ENCODE measurements around the gene DNAH8.

Gene DNAH8

DNA sequence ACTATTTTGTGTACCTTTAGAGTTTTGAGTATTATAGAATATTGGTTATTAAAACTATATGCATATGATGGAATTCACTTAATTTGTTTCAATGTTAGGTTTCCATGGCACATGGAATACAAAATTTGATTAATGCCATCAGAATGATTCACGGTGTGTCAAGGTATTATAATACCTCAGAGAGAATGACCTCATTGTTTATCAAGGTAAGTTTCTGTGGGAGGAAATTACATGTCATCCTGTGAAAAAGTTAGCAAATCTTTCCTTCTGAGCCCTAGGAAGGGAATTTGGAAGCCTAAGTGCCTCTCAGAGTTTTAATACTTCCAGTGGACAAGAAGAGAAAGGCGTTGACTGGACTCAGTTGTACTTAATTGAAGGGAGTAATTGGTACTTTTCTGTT, 40.8 kb downstream of the DNAH8 start:
- Histone ChIP-seq H3K36me3 (replicated peaks; ENCODE audit: low read depth, low read length) (no peaks in the 10 kb centered on the region), H3K4me2 (ENCODE audit: low read length) (no peak overlapping the region), H3K9ac (ENCODE audit: low read length) (no peak overlapping the region), H2AFZ (ENCODE audit: low read depth, low read length) (no peak overlapping the region), H3K9me3 (ENCODE audit: insufficient read depth, low read length) (no peaks in the 10 kb centered on the region), H3K27ac (ENCODE audit: low read length) (no peak overlapping the region), H4K20me1 (ENCODE audit: insufficient read depth, low read length) (no peaks in the 10 kb centered on the region), H3K79me2 (ENCODE audit: low read length) (no peaks in the 10 kb centered on the region), H3K4me3 (ENCODE audit: low read length) (no peak overlapping the region), H3K4me1 (ENCODE audit: low read length) (no peaks in the 10 kb centered on the region), H3K27me3 (ENCODE audit: low read depth, low read length) (no peaks in the 10 kb centered on the region)
- no peak for TF ChIP-seq EZH2phosphoT487 (IDR thresholded peaks at IDR 0.05; ENCODE audit: low read depth)
- TF ChIP-seq, protein P1, sequence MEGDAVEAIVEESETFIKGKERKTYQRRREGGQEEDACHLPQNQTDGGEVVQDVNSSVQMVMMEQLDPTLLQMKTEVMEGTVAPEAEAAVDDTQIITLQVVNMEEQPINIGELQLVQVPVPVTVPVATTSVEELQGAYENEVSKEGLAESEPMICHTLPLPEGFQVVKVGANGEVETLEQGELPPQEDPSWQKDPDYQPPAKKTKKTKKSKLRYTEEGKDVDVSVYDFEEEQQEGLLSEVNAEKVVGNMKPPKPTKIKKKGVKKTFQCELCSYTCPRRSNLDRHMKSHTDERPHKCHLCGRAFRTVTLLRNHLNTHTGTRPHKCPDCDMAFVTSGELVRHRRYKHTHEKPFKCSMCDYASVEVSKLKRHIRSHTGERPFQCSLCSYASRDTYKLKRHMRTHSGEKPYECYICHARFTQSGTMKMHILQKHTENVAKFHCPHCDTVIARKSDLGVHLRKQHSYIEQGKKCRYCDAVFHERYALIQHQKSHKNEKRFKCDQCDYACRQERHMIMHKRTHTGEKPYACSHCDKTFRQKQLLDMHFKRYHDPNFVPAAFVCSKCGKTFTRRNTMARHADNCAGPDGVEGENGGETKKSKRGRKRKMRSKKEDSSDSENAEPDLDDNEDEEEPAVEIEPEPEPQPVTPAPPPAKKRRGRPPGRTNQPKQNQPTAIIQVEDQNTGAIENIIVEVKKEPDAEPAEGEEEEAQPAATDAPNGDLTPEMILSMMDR (IDR thresholded peaks at IDR 0.05; ENCODE audit: low read depth, low read length) = no peak

DNA sequence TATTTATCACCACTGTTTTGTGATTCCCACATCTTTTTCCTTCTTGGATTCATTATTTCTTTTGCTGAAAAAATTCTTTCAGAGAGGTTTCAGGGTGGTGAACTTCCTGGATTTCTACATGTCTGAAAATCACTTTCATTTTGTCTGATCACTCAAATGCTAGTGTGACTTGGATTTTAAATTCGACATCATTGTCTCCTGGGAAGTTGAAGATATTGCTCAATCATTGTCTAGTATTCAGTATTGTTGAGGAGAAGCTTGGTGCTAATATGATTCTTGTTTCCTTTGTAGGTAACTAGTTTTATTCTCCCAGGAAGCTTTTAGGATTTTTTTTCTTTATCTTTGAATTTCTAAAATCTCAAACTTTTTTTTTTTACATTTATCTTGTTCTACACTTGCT, 45.0 kb downstream of the DNAH8 start:
- Histone ChIP-seq H3K9me3 (ENCODE audit: insufficient read depth, low read length) (no peaks in the 10 kb centered on the region), H4K20me1 (ENCODE audit: insufficient read depth, low read length) (no peaks in the 10 kb centered on the region), H3K27me3 (ENCODE audit: low read depth, low read length) (no peaks in the 10 kb centered on the region), H3K4me1 (ENCODE audit: low read length) (no peaks in the 10 kb centered on the region), H2AFZ (ENCODE audit: low read depth, low read length) (no peak overlapping the region), H3K79me2 (ENCODE audit: low read length) (no peaks in the 10 kb centered on the region), H3K4me3 (ENCODE audit: low read length) (no peak overlapping the region), H3K4me2 (ENCODE audit: low read length) (no peak overlapping the region), H3K36me3 (replicated peaks; ENCODE audit: low read depth, low read length) (no peaks in the 10 kb centered on the region), H3K27ac (ENCODE audit: low read length) (no peak overlapping the region), H3K9ac (ENCODE audit: low read length) (no peak overlapping the region)
- TF ChIP-seq, protein P1 (IDR thresholded peaks at IDR 0.05; ENCODE audit: low read depth, low read length) = no peak
- TF ChIP-seq EZH2phosphoT487 (IDR thresholded peaks at IDR 0.05; ENCODE audit: low read depth) = no peak

- H3K4me2 ChIP-seq (ENCODE audit: low read length) = no peak overlapping the region
- no peak overlapping the region for H3K4me3 ChIP-seq (ENCODE audit: low read length)
- no peaks in the 10 kb centered on the region for H3K27me3 ChIP-seq (ENCODE audit: low read depth, low read length)
- no peak overlapping the region for H3K9ac ChIP-seq (ENCODE audit: low read length)
- no peaks in the 10 kb centered on the region; the same call in 1 of the 2 replicates for H3K9me3 ChIP-seq (ENCODE audit: insufficient read depth, low read length)
- H3K4me1 ChIP-seq (ENCODE audit: low read length) = peaks cover 5% of the 10 kb centered on the region
- H3K36me3 ChIP-seq (replicated peaks; ENCODE audit: low read depth, low read length) = no peaks in the 10 kb centered on the region
- H4K20me1 ChIP-seq (ENCODE audit: insufficient read depth, low read length) = no peaks in the 10 kb centered on the region
- no peak overlapping the region for H3K27ac ChIP-seq (ENCODE audit: low read length)
- TF ChIP-seq, protein P1 (IDR thresholded peaks at IDR 0.05; ENCODE audit: low read depth, low read length) = no peak
- TF ChIP-seq EZH2phosphoT487 (IDR thresholded peaks at IDR 0.05; ENCODE audit: low read depth) = no peak
- no peak overlapping the region for H2AFZ ChIP-seq (ENCODE audit: low read depth, low read length)
- H3K79me2 ChIP-seq (ENCODE audit: low read length) = no peaks in the 10 kb centered on the region
Measured at GRCh38 chr6:38762848-38763247, 47.7 kb downstream of the DNAH8 start.

GRCh38 chr6:38767560-38767959, 52.4 kb downstream of the DNAH8 start:
- TF ChIP-seq, protein P1 (IDR thresholded peaks at IDR 0.05; ENCODE audit: low read depth, low read length) = no peak
- no peak for TF ChIP-seq EZH2phosphoT487 (IDR thresholded peaks at IDR 0.05; ENCODE audit: low read depth)
- H3K27me3 ChIP-seq (ENCODE audit: low read depth, low read length) = no peaks in the 10 kb centered on the region
- H3K27ac ChIP-seq (ENCODE audit: low read length) = no peak overlapping the region
- H2AFZ ChIP-seq (ENCODE audit: low read depth, low read length) = no peak overlapping the region
- H3K36me3 ChIP-seq (replicated peaks; ENCODE audit: low read depth, low read length) = no peaks in the 10 kb centered on the region
- H3K9me3 ChIP-seq (ENCODE audit: insufficient read depth, low read length) = no peaks in the 10 kb centered on the region; the same call in 1 of the 2 replicates
- no peak overlapping the region for H3K9ac ChIP-seq (ENCODE audit: low read length)
- H3K4me1 ChIP-seq (ENCODE audit: low read length) = peaks cover 22% of the 10 kb centered on the region
- H4K20me1 ChIP-seq (ENCODE audit: insufficient read depth, low read length) = no peaks in the 10 kb centered on the region
- H3K79me2 ChIP-seq (ENCODE audit: low read length) = no peaks in the 10 kb centered on the region
- no peak overlapping the region for H3K4me3 ChIP-seq (ENCODE audit: low read length)
- H3K4me2 ChIP-seq (ENCODE audit: low read length) = no peak overlapping the region

All from OCI-LY3 (cell line).